Left renal cortex interstitium (tissue), 4 donors: ENCODE results near the gene TP53BP2. TPM values are rescaled to one million over a fixed set of nuclear protein-coding genes. Genes with fewer than 3 reads are reported as not detected.
"Not testable (repeated sequence)": the region's sequence is repeated elsewhere in the genome, so short reads cannot be mapped to it uniquely, and the experiment has no call there.

Experiments used
- DNase-seq, 4 donors: peaks; one replicate each; pipeline ENCODE4 v3.0.0-alpha.2; 2013; ENCODE audit warnings: low read depth in 4 of 4, low spot score in 2 of 4, missing footprints in 1 of 4
- polyA plus RNA-seq, 4 donors: library from polyadenylated mRNA; unstranded; fragments of 120-200 nt; gene quantifications; one replicate each; pipeline ENCODE4 v1.2.1, GENCODE V29; 2013; ENCODE audit not compliant: insufficient read length in 4 of 4

The TP53BP2 gene
- polyA plus RNA-seq, 4 donors = 42.7 to 59.3 (median 50.9) TPM

- DNase-seq = no peak
Observed at GRCh38 chr1:223831755-223832636, 13.8 kb downstream of the TP53BP2 start.

- DNase-seq = no peak
Observed at GRCh38 chr1:223829678-223830077, 16.1 kb downstream of the TP53BP2 start.

- DNase-seq = no peak
Observed at GRCh38 chr1:223828162-223828848, 17.4 kb downstream of the TP53BP2 start.

DNA sequence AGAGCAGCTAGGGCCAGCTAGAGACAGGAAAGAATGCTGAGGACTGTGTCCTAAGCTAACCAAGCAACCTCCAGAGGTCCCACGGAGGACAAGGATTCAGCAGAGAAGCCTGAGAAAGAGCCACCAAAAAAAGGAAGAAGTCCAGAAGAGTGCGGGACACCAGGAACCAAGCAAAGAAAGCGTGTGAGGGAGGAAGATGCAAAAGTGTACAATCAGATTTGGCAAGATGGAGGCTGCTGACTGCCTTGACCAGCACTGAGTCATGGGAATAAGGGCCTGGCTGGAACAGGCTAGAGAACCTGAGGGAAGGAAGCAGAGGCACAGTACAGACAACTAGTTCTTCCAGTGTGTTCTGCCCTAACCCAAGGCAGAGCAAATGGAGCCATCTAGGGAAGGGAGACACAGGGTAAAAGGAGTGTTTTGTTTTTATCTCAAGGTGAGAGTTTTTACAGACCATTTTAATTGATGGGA is 18.5 kb downstream of the TP53BP2 start:
- no peak for DNase-seq

GRCh38 chr1:223825767-223826748 is 19.7 kb downstream of the TP53BP2 start:
- no peak for DNase-seq

GRCh38 chr1:223824712-223825111 is 21.0 kb downstream of the TP53BP2 start:
- no peak for DNase-seq

- DNase-seq = no peak
Observed at GRCh38 chr1:223824287-223824686, 21.5 kb downstream of the TP53BP2 start.

DNA sequence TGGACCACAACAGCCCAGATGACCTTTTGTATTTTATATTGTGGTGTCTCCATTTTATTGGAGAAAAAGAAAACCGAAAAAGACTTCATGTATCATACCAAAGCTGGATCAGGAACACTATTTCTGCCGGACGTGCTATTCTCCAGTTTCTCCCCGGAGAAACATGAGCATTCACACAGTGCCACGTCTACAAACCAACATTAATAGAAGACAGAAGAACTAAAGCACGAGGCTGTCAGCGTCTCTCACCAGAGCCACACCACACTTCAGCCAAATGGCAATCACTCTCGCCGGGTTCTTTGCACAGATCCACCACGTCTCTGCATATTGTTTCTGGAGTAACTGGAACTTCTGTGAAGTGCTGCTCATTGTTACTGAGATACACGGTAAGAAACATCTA is 24.8 kb downstream of the TP53BP2 start:
- no peak for DNase-seq

- DNase-seq = no peak
Observed at GRCh38 chr1:223820515-223820858, 25.3 kb downstream of the TP53BP2 start.

DNA sequence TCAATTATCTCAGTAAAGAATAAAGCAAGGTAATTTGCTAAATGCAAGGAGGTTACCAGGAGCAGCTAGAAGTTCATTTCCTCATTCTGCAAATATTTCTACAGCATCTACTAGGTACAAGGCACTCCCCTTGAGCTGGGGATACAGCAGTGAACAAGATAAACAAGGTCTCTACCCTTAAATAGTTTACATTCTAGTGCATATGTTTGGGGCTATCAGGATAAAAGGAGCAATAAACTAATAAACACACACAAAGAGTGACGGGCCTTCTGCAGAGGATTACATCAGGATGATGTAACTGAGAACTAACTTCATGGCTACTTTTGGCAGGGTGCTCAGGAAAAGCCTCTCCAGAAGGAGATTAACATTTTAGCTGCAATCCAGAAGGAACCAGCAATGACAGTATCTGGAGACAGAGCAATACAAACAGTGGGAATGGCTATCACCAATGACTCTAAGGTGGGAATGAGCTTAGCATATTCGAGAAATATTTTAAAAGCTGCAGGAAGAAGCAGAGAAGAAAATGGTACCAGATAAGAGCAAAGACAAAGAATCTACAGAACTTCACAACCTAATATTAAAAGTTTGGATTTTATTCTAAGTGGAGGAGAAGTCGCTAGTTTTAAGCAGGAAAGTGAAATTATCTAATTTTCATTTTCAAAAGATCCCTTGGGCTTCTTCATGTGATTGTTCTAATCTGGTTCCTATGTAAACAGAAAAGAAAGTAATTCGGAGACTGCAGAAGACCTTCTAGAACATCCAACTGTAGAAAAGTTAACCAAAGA is 25.8 kb downstream of the TP53BP2 start:
- no peak for DNase-seq

- not testable (repeated sequence) for DNase-seq
Observed at GRCh38 chr1:223817265-223817664, 28.5 kb downstream of the TP53BP2 start.

- DNase-seq = no peak
Observed at GRCh38 chr1:223815865-223816264, 29.9 kb downstream of the TP53BP2 start.

DNA sequence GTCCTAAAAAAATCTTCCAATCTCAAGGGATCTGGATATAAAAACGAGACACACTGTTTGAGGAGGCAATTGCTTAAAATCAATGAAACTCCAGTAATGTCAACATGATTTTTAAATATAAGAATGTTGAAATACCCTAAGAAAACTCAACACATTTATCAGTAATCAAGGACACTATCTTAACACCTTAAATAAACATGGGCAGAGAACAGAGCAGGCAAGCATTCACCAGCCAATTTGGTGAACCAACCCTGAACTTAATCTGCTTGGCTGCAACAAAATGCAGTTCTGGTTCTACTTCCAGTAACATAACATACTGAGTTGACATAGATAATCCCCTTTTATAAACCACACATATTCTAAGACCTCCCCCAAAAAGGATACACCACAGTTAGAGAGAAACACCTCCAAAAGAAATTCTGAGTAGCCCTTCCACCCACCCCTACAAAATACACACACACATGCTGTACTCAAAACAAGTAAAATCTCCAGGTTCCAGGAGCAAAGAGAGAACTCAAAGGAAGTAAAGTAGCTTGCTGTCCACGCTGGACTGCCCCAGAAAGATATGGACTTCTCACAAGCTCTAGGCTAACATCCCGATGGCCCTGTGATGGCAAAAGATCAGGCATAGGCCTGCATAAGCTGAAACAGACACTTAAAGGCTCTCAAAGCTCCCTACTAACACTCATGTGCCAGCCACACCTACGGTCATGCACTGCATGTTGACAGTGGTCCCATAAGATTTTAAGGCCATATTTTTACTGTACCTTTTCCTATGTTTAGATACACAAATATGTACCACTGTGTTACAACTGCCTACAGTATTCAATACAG is 30.5 kb downstream of the TP53BP2 start:
- DNase-seq = no peak

- no peak for DNase-seq
Observed at GRCh38 chr1:223813645-223814044, 32.1 kb downstream of the TP53BP2 start.

DNA sequence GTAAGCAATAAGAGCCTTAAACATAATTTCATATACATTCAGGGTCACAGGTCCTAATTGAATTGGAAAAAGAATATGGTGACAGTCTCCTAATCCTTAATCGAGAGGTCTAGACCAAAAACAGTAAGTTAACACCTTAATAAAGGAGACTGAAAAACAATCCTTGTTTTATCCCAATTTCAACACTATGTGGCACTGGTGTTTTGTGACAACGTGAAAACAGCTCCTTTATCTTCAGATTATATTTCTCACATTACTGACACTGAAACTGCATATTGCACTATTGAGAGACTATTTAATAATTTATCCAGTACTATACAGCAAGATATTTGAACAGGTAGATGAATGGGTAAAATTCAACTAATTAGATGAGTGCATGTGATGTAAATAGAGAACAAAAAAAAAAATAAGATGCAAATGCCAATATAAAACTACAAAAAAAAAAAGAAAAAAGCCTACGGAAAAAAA is 34.1 kb downstream of the TP53BP2 start:
- peak in 2 of 4 donors; percentile 13 to 16 for DNase-seq

- DNase-seq = no peak
Observed at GRCh38 chr1:223810586-223810985, 35.2 kb downstream of the TP53BP2 start.

DNA sequence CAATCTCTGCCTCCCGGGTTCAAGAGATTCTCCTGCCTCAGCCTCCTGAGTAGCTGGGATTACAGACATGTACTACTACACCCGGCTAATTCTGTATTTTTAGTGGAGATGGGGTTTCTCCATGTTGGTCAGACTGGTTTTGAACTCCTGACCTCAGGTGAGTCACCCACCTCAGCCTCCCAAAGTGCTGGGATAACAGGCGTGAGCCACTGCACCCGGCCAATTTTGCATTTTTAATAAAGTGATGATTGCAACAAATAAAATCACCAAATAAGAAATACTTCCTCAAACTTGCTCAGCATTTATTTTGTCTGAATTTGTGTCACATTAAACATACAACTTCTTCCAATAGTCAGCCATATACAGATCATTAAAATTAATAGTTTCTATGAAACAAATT is 35.8 kb downstream of the TP53BP2 start:
- DNase-seq = not testable (repeated sequence)

DNA sequence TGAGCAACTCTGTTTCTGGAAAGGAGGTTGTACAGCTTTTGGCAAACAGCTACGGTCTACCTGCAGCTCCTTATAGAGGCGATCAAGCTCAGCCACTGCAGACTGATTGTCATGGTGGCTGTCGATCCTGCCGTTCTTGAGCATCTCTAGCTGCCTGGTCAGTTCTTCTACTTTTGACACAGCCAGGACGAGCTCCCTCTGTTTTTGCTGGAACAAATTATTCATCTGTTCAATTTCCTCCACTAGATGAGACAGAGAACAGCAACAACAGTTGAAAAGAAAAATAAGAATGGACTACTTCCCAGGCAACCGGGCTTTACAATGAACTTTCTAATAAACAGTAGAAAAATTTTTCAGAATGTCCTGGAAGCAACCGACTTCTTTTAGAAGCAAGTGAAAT is 42.5 kb downstream of the TP53BP2 start:
- no peak for DNase-seq

- no peak for DNase-seq
Observed at GRCh38 chr1:223802602-223803001, 43.1 kb downstream of the TP53BP2 start.
